AG09309 (cell line): Measurements from ENCODE around the gene MYLIP.

Experiments used
- DNase-seq: peaks from one replicate; pipeline ENCODE4 v3.0.0-alpha.2; 2010; ENCODE audit warnings: low read depth
- H3K4me3 ChIP-seq: 2 replicates; pipeline ENCODE4 v1.5.1; 2011; ENCODE audit warnings: mild to moderate bottlenecking, low read depth, low read length, moderate library complexity; ENCODE audit not compliant: control insufficient read depth
- CTCF ChIP-seq: IDR thresholded peaks from 2 replicates; pipeline ENCODE4 v1.5.1; 2011; ENCODE audit warnings: mild to moderate bottlenecking, low read depth, low read length, inconsistent platforms; ENCODE audit not compliant: insufficient read depth, control insufficient read depth; ENCODE audit errors: missing control alignments

MYLIP gene

GRCh38 chr6:16190214-16190613, 61.3 kb downstream of the MYLIP start:
- no peak overlapping the region for H3K4me3 ChIP-seq
- TF ChIP-seq CTCF = no peak
- no peak for DNase-seq

GRCh38 chr6:16196260-16196983, 67.5 kb downstream of the MYLIP start:
- no peak for TF ChIP-seq CTCF
- DNase-seq = no peak
- no peak overlapping the region for H3K4me3 ChIP-seq

- no peak overlapping the region for H3K4me3 ChIP-seq
- DNase-seq = no peak
- TF ChIP-seq CTCF = no peak
These were observed 68.2 kb downstream of the MYLIP start for GRCh38 chr6:16196984-16197546.
